Measurements from ENCODE around the gene PHGDH.

DNA sequence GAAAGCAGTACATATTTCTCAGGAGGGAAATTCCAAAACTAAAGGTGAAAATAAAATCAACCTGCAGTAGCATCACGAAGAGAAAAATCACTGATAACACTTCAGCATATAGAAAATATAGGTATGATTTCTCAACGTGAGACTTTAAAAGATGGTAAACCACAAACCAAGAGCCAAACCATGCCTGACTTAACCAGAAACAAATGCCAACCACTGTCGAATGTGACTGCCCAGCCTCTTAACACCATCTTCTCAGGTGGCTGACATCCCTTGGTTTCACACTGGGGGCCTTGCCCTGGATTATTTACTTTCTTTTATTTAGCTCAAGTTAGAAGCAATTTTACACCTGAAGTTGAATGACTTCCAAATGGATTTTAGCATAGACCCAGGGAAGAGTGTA, 46.9 kb downstream of the PHGDH start:
- TF ChIP-seq, protein P1, sequence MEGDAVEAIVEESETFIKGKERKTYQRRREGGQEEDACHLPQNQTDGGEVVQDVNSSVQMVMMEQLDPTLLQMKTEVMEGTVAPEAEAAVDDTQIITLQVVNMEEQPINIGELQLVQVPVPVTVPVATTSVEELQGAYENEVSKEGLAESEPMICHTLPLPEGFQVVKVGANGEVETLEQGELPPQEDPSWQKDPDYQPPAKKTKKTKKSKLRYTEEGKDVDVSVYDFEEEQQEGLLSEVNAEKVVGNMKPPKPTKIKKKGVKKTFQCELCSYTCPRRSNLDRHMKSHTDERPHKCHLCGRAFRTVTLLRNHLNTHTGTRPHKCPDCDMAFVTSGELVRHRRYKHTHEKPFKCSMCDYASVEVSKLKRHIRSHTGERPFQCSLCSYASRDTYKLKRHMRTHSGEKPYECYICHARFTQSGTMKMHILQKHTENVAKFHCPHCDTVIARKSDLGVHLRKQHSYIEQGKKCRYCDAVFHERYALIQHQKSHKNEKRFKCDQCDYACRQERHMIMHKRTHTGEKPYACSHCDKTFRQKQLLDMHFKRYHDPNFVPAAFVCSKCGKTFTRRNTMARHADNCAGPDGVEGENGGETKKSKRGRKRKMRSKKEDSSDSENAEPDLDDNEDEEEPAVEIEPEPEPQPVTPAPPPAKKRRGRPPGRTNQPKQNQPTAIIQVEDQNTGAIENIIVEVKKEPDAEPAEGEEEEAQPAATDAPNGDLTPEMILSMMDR (IDR thresholded peaks at IDR 0.05), result no peak
- TF ChIP-seq POLR2A (IDR thresholded peaks at IDR 0.05), result no peak

Measured in ovary (tissue), 3 donors.